Measurements from ENCODE around the gene C19orf73. TPM values are rescaled to one million over a fixed set of nuclear protein-coding genes. Genes with fewer than 3 reads are reported as not detected.
"Not testable (repeated sequence)": the region's sequence is repeated elsewhere in the genome, so short reads cannot be mapped to it uniquely, and the experiment has no call there.

Gene C19orf73
- total and polyA plus RNA-seq, 4 donors = 1.9 to 4.3 (median 3.1) TPM; not detected in 1

- TF ChIP-seq, protein P1, sequence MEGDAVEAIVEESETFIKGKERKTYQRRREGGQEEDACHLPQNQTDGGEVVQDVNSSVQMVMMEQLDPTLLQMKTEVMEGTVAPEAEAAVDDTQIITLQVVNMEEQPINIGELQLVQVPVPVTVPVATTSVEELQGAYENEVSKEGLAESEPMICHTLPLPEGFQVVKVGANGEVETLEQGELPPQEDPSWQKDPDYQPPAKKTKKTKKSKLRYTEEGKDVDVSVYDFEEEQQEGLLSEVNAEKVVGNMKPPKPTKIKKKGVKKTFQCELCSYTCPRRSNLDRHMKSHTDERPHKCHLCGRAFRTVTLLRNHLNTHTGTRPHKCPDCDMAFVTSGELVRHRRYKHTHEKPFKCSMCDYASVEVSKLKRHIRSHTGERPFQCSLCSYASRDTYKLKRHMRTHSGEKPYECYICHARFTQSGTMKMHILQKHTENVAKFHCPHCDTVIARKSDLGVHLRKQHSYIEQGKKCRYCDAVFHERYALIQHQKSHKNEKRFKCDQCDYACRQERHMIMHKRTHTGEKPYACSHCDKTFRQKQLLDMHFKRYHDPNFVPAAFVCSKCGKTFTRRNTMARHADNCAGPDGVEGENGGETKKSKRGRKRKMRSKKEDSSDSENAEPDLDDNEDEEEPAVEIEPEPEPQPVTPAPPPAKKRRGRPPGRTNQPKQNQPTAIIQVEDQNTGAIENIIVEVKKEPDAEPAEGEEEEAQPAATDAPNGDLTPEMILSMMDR (IDR thresholded peaks at IDR 0.05; ENCODE audit: control extremely low read depth, extremely low read depth) = no peak
- Histone ChIP-seq H3K27ac (ENCODE audit: low read depth in 1 of 2, low read length in 1 of 2) (no peak overlapping the region), H3K27me3 (ENCODE audit: control insufficient read depth in 3 of 3, insufficient read depth in 3 of 3, low read length in 2 of 3) (no peaks in the 10 kb centered on the region), H3K4me1 (ENCODE audit: control insufficient read depth in 5 of 5, insufficient read depth in 5 of 5, low read length in 5 of 5) (peaks cover 0 to 4% (median 0%) of the 10 kb centered on the region in 5 donors), H3K9ac (ENCODE audit: insufficient read depth in 1 of 2, low read length in 2 of 2) (no peak overlapping the region), H3K4me3 (no peak overlapping the region), H3K9me3 (ENCODE audit: control insufficient read depth in 4 of 4, insufficient read depth in 3 of 4, low read length in 3 of 4) (no peaks in the 10 kb centered on the region), H3K36me3 (ENCODE audit: control insufficient read depth in 4 of 4, insufficient read depth in 4 of 4, low read length in 4 of 4) (peaks cover 0 to 1% (median 0%) of the 10 kb centered on the region in 4 donors)
- WGBS, 2 donors = 88 to 93% methylated on average over 4 of the region's 4 CpGs
- DNase-seq = no peak
- no peak for ATAC-seq (ENCODE audit: insufficient read depth, low FRiP score)
Measured at GRCh38 chr19:49080392-49080791, 38.6 kb downstream of the C19orf73 start.

- H3K4me1 ChIP-seq (ENCODE audit: control insufficient read depth in 5 of 5, insufficient read depth in 5 of 5, low read length in 5 of 5); H3K36me3 ChIP-seq (ENCODE audit: control insufficient read depth in 4 of 4, insufficient read depth in 4 of 4, low read length in 4 of 4); H3K27ac ChIP-seq (ENCODE audit: low read depth in 1 of 2, low read length in 1 of 2); H3K4me3 ChIP-seq; H3K9me3 ChIP-seq (ENCODE audit: control insufficient read depth in 4 of 4, insufficient read depth in 3 of 4, low read length in 3 of 4); H3K9ac ChIP-seq (ENCODE audit: insufficient read depth in 1 of 2, low read length in 2 of 2); ATAC-seq (ENCODE audit: insufficient read depth, low FRiP score): not testable (repeated sequence)
- peak; percentile 55 to 64 (median 62) for DNase-seq
- H3K27me3 ChIP-seq (ENCODE audit: control insufficient read depth in 3 of 3, insufficient read depth in 3 of 3, low read length in 2 of 3) = peaks cover 0 to 32% (median 20%) of the 10 kb centered on the region in 3 donors
- WGBS, 2 donors = 17 to 22% methylated on average over 7 of the region's 9 CpGs
- TF ChIP-seq, protein P1 (IDR thresholded peaks at IDR 0.05; ENCODE audit: control extremely low read depth, extremely low read depth) = peak; percentile 38
Measured at GRCh38 chr19:49074869-49075268, 44.1 kb downstream of the C19orf73 start.

DNA sequence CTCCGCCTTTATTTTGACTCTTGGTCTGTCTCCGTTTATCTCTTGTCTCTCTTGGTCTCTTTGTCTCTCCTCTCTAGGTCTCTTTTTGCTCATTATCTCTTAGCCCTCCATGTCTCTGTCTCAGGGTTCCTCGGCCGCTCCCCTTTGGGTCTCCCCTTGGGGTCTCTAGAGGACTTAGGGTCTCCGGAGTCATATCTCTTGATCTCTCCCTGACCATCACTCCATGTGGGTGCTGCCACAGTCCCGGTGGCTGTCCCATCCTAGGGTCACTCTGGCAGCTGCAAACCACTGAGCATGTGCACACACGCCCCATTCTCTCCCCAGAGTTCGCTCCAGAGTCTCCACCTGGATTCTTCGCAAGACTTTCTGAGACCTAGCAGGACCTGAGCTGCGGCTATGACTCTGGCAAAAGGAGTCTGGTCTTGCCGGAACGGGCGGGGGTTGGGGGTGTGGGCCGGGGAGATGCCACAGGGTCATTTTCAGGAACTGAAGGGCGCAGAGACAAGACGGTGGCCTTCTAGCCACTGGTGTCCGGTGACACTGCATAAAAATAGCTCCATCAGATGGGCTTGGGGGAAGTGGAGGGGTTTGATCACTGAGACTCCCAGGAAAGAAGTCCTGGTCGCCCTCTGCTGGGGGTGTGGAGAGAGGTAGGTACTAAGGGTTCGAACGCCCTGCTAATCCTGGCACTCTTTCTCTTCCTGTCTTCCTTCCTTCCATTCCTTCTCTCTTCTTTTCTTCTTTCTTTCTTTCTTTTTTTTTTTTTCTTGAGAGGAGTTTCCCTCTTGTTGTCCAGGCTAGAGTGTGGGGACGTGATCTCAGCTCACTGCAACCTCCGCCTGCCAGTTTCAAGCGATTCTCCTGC lies 45.2 kb downstream of the C19orf73 start:
- 58 to 63% methylated on average over 23 of the region's 23 CpGs for WGBS, 2 donors
- no peak for ATAC-seq (ENCODE audit: insufficient read depth, low FRiP score)
- TF ChIP-seq, protein P1 (IDR thresholded peaks at IDR 0.05; ENCODE audit: control extremely low read depth, extremely low read depth) = no peak
- Histone ChIP-seq H3K9me3 (ENCODE audit: control insufficient read depth in 4 of 4, insufficient read depth in 3 of 4, low read length in 3 of 4) (peaks cover 0 to 8% (median 0%) of the 10 kb centered on the region in 4 donors), H3K27ac (ENCODE audit: low read depth in 1 of 2, low read length in 1 of 2) (no peak overlapping the region), H3K4me1 (ENCODE audit: control insufficient read depth in 5 of 5, insufficient read depth in 5 of 5, low read length in 5 of 5) (peaks cover 0 to 4% (median 0%) of the 10 kb centered on the region in 5 donors), H3K36me3 (ENCODE audit: control insufficient read depth in 4 of 4, insufficient read depth in 4 of 4, low read length in 4 of 4) (no peaks in the 10 kb centered on the region), H3K27me3 (ENCODE audit: control insufficient read depth in 3 of 3, insufficient read depth in 3 of 3, low read length in 2 of 3) (peaks cover 0 to 41% (median 26%) of the 10 kb centered on the region in 3 donors), H3K9ac (ENCODE audit: insufficient read depth in 1 of 2, low read length in 2 of 2) (no peak overlapping the region), H3K4me3 (no peak overlapping the region)
- no peak for DNase-seq
